ENCODE data around the gene ALOX5AP. TPM values are rescaled to one million over a fixed set of nuclear protein-coding genes. Genes with fewer than 3 reads are reported as not detected.
A peak's percentile ranks its signal among the peaks of the same experiment; 100 is the strongest.

ALOX5AP gene
- total and polyA plus RNA-seq, 2 experiments from 2014 or later: 3.3 to 17.2 TPM

DNA sequence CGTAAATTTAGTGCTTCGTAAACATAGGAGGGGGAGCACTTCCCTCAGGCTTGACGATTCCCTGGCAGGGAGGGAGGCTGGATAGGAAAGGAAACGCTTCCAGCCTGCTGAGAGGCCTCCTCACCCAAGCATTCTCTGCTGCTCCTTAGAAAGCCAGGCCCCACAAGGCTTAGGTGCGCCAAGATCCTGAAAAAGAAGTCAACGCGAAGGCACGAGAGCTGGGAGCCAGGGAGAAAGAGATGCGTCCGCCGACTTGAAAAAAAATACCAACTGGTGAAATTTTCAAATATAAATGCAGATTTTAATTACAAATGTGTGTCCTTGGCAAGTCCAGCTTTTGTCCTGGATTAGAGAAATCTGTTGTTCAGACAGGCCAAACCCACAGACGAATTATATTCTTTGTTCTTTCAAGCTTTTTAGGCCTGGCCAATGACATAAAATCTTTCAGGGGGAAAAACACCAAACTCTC, 64.0 kb downstream of the ALOX5AP start:
- H3K4me3 ChIP-seq: no peak overlapping the region
- DNase-seq (ENCODE audit: low spot score): no peak
- 62% methylated on average over 12 of the region's 12 CpGs for WGBS (ENCODE audit: low lambda C conversion rate, missing lambda C conversion rate)
- no peaks in the 10 kb centered on the region for H3K9me3 ChIP-seq (ENCODE audit: low read depth)
- H3K4me1 ChIP-seq (ENCODE audit: insufficient read depth): peaks cover 19% of the 10 kb centered on the region
- no peaks in the 10 kb centered on the region for H3K36me3 ChIP-seq (replicated peaks; ENCODE audit: insufficient read depth, low read depth)
- TF ChIP-seq EZH2phosphoT487 (IDR thresholded peaks at IDR 0.05; ENCODE audit: low read depth, severe bottlenecking, unreplicated experiment) (no peak), EZH2 (IDR thresholded peaks at IDR 0.05; ENCODE audit: borderline replicate concordance) (no peak)
- TF ChIP-seq, protein P1, sequence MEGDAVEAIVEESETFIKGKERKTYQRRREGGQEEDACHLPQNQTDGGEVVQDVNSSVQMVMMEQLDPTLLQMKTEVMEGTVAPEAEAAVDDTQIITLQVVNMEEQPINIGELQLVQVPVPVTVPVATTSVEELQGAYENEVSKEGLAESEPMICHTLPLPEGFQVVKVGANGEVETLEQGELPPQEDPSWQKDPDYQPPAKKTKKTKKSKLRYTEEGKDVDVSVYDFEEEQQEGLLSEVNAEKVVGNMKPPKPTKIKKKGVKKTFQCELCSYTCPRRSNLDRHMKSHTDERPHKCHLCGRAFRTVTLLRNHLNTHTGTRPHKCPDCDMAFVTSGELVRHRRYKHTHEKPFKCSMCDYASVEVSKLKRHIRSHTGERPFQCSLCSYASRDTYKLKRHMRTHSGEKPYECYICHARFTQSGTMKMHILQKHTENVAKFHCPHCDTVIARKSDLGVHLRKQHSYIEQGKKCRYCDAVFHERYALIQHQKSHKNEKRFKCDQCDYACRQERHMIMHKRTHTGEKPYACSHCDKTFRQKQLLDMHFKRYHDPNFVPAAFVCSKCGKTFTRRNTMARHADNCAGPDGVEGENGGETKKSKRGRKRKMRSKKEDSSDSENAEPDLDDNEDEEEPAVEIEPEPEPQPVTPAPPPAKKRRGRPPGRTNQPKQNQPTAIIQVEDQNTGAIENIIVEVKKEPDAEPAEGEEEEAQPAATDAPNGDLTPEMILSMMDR (IDR thresholded peaks at IDR 0.05; ENCODE audit: poor library complexity): no peak
- H3K27me3 ChIP-seq: no peaks in the 10 kb centered on the region
- no peaks in the 10 kb centered on the region for H4K20me1 ChIP-seq (ENCODE audit: insufficient read depth, poor library complexity, severe bottlenecking)
- no peaks in the 10 kb centered on the region for H3K79me2 ChIP-seq
- H2AFZ ChIP-seq: no peak overlapping the region
- H3K4me2 ChIP-seq: no peak overlapping the region
- no peaks in the 10 kb centered on the region for H3K9me2 ChIP-seq (replicated peaks; ENCODE audit: insufficient read depth)
- H3K27ac ChIP-seq: peak overlapping the region; percentile 7

DNA sequence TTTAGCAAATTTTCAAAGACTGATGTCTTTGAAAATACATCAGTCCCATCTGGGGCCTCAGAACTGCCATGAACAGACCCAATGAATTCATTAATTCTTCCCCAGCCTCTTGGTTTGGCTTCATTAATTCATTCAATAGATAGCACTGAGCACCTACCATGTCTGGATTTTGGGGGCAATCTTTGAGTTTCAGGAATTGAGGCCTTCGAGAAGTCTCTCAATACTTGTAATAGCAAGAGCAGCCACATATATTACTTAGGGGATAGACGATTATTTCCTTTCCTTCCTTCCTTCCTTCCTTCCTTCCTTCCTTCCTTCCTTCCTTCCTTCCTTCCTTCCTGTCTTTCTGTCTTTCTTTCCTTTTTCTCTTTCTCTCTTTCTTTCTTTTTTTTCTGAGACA, 64.8 kb downstream of the ALOX5AP start:
- no peak overlapping the region for H3K4me2 ChIP-seq
- TF ChIP-seq EZH2phosphoT487 (IDR thresholded peaks at IDR 0.05; ENCODE audit: low read depth, severe bottlenecking, unreplicated experiment) (no peak), EZH2 (IDR thresholded peaks at IDR 0.05; ENCODE audit: borderline replicate concordance) (no peak)
- TF ChIP-seq, protein P1 (IDR thresholded peaks at IDR 0.05; ENCODE audit: poor library complexity): no peak
- no peaks in the 10 kb centered on the region for H3K36me3 ChIP-seq (replicated peaks; ENCODE audit: insufficient read depth, low read depth)
- H3K9me2 ChIP-seq (replicated peaks; ENCODE audit: insufficient read depth): no peaks in the 10 kb centered on the region
- no peaks in the 10 kb centered on the region for H3K79me2 ChIP-seq
- no peak for DNase-seq (ENCODE audit: low spot score)
- no peaks in the 10 kb centered on the region for H4K20me1 ChIP-seq (ENCODE audit: insufficient read depth, poor library complexity, severe bottlenecking)
- 100% methylated on average over 2 of the region's 2 CpGs for WGBS (ENCODE audit: low lambda C conversion rate, missing lambda C conversion rate)
- peak overlapping the region; percentile 7 for H3K27ac ChIP-seq
- no peak overlapping the region for H3K4me3 ChIP-seq
- no peaks in the 10 kb centered on the region for H3K9me3 ChIP-seq (ENCODE audit: low read depth)
- peaks cover 19% of the 10 kb centered on the region for H3K4me1 ChIP-seq (ENCODE audit: insufficient read depth)
- no peak overlapping the region for H2AFZ ChIP-seq
- no peaks in the 10 kb centered on the region for H3K27me3 ChIP-seq

DNA sequence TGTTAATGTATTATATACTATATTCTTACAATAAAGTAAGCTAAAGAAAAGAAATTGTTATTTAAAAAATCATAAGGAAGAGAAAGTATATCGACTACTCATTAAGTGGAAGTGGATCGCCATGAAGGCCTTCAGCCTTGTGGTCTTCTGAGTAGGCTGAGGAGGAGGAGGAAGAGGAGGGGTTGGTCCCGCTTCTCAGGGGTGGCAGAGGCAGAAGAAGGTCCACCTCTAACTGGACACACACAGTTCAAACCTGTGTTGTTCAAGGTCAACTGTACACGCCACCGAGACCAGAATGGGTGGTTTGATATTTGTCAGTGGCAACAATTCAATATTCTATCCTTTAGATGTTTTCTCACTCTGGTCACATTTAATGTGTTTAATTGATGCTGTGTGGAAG, 67.2 kb downstream of the ALOX5AP start:
- Histone ChIP-seq H3K9me2 (replicated peaks; ENCODE audit: insufficient read depth) (no peaks in the 10 kb centered on the region), H3K4me3 (no peak overlapping the region), H3K4me2 (peak overlapping the region; percentile 72), H4K20me1 (ENCODE audit: insufficient read depth, poor library complexity, severe bottlenecking) (no peaks in the 10 kb centered on the region), H3K79me2 (no peaks in the 10 kb centered on the region), H3K27ac (no peak overlapping the region), H3K36me3 (replicated peaks; ENCODE audit: insufficient read depth, low read depth) (no peaks in the 10 kb centered on the region), H3K27me3 (no peaks in the 10 kb centered on the region), H3K4me1 (ENCODE audit: insufficient read depth) (peaks cover 11% of the 10 kb centered on the region), H2AFZ (peak overlapping the region; percentile 23), H3K9me3 (ENCODE audit: low read depth) (no peaks in the 10 kb centered on the region)
- TF ChIP-seq EZH2phosphoT487 (IDR thresholded peaks at IDR 0.05; ENCODE audit: low read depth, severe bottlenecking, unreplicated experiment): no peak
- TF ChIP-seq, protein P1 (IDR thresholded peaks at IDR 0.05; ENCODE audit: poor library complexity): no peak
- TF ChIP-seq EZH2 (IDR thresholded peaks at IDR 0.05; ENCODE audit: borderline replicate concordance): no peak
- DNase-seq (ENCODE audit: low spot score): no peak
- 96% methylated on average over 5 of the region's 5 CpGs for WGBS (ENCODE audit: low lambda C conversion rate, missing lambda C conversion rate)
